Measurements from ENCODE around the gene SSBP3.
A peak's percentile ranks its signal among the peaks of the same experiment; 100 is the strongest.

The SSBP3 gene

GRCh38 chr1:54337034-54337433 lies 69.2 kb downstream of the SSBP3 start:
- Histone ChIP-seq H3K23ac (ENCODE audit: low read length in 2 of 2) (no peak overlapping the region), H3K27ac (ENCODE audit: low read length, poor library complexity, severe bottlenecking) (no peak overlapping the region), H3K4ac (ENCODE audit: low read depth in 1 of 2, low read length in 2 of 2) (peak overlapping the region; percentile 42 to 83), H3K9ac (ENCODE audit: low read length) (no peak overlapping the region), H3K4me3 (ENCODE audit: insufficient read depth in 1 of 2, low read depth in 1 of 2, low read length in 2 of 2) (no peak overlapping the region), H3K36me3 (ENCODE audit: control insufficient read depth in 1 of 2, insufficient read depth in 2 of 2, low read depth in 1 of 2, low read length in 2 of 2) (peaks cover 5 to 17% of the 10 kb centered on the region in 2 experiments), H4K91ac (ENCODE audit: low read length) (peak overlapping the region; percentile 100), H3K4me2 (ENCODE audit: low read length, poor library complexity, severe bottlenecking) (no peak overlapping the region), H2AK5ac (ENCODE audit: low read length, severe bottlenecking) (peak overlapping the region; percentile 61), H3K14ac (ENCODE audit: low read length in 2 of 2) (peak overlapping the region in 1 of 2 experiments; percentile 82), H3K79me1 (replicated peaks; ENCODE audit: low read length, poor library complexity, severe bottlenecking) (peaks cover 45% of the 10 kb centered on the region), H3K18ac (ENCODE audit: low read depth in 1 of 2, low read length in 2 of 2) (peak overlapping the region; percentile 81 to 97), H3K27me3 (ENCODE audit: control insufficient read depth in 1 of 2, insufficient read depth in 1 of 2, low read length in 2 of 2) (no peaks in the 10 kb centered on the region), H2AFZ (ENCODE audit: low read depth, low read length) (no peak overlapping the region), H3K9me3 (ENCODE audit: control insufficient read depth, low read length) (no peaks in the 10 kb centered on the region), H2BK120ac (ENCODE audit: low read depth, low read length) (peak overlapping the region; percentile 76), H2BK5ac (ENCODE audit: low read depth, low read length, poor library complexity, severe bottlenecking) (no peak overlapping the region), H2BK15ac (ENCODE audit: low read depth, poor library complexity, severe bottlenecking) (peak overlapping the region; percentile 87), H2BK12ac (ENCODE audit: low read length in 2 of 2) (peak overlapping the region; percentile 90 to 97), H4K8ac (ENCODE audit: low read length) (peak overlapping the region; percentile 87), H3K4me1 (ENCODE audit: control insufficient read depth, insufficient read depth, low read depth, low read length) (peaks cover 15% of the 10 kb centered on the region)
- DNase-seq: no peak
- 94% methylated on average over 7 of the region's 7 CpGs for WGBS

- Histone ChIP-seq H3K27ac (ENCODE audit: low read length, poor library complexity, severe bottlenecking) (peak overlapping the region; percentile 60), H3K36me3 (ENCODE audit: control insufficient read depth in 1 of 2, insufficient read depth in 2 of 2, low read depth in 1 of 2, low read length in 2 of 2) (peaks cover 5 to 16% of the 10 kb centered on the region in 2 experiments), H2AFZ (ENCODE audit: low read depth, low read length) (no peak overlapping the region), H3K23ac (ENCODE audit: low read length in 2 of 2) (no peak overlapping the region), H3K14ac (ENCODE audit: low read length in 2 of 2) (peak overlapping the region; percentile 49 to 57), H2BK5ac (ENCODE audit: low read depth, low read length, poor library complexity, severe bottlenecking) (no peak overlapping the region), H2BK120ac (ENCODE audit: low read depth, low read length) (peak overlapping the region; percentile 89), H2AK5ac (ENCODE audit: low read length, severe bottlenecking) (peak overlapping the region; percentile 66), H3K27me3 (ENCODE audit: control insufficient read depth in 1 of 2, insufficient read depth in 1 of 2, low read length in 2 of 2) (no peaks in the 10 kb centered on the region), H3K9ac (ENCODE audit: low read length) (peak overlapping the region; percentile 88), H3K4ac (ENCODE audit: low read depth in 1 of 2, low read length in 2 of 2) (peak overlapping the region; percentile 42 to 75), H3K4me3 (ENCODE audit: insufficient read depth in 1 of 2, low read depth in 1 of 2, low read length in 2 of 2) (peak overlapping the region in 1 of 2 experiments; percentile 73), H4K8ac (ENCODE audit: low read length) (peak overlapping the region; percentile 93), H3K4me2 (ENCODE audit: low read length, poor library complexity, severe bottlenecking) (no peak overlapping the region), H3K79me1 (replicated peaks; ENCODE audit: low read length, poor library complexity, severe bottlenecking) (peaks cover 44% of the 10 kb centered on the region), H2BK12ac (ENCODE audit: low read length in 2 of 2) (peak overlapping the region; percentile 66 to 90), H3K9me3 (ENCODE audit: control insufficient read depth, low read length) (no peaks in the 10 kb centered on the region), H3K18ac (ENCODE audit: low read depth in 1 of 2, low read length in 2 of 2) (peak overlapping the region; percentile 81 to 97), H2BK15ac (ENCODE audit: low read depth, poor library complexity, severe bottlenecking) (peak overlapping the region; percentile 82), H4K91ac (ENCODE audit: low read length) (peak overlapping the region; percentile 100), H3K4me1 (ENCODE audit: control insufficient read depth, insufficient read depth, low read depth, low read length) (peaks cover 17% of the 10 kb centered on the region)
- WGBS: 44% methylated on average over 5 of the region's 5 CpGs
- DNase-seq: no peak
These were observed 70.1 kb downstream of the SSBP3 start for GRCh38 chr1:54336116-54336515.

DNA sequence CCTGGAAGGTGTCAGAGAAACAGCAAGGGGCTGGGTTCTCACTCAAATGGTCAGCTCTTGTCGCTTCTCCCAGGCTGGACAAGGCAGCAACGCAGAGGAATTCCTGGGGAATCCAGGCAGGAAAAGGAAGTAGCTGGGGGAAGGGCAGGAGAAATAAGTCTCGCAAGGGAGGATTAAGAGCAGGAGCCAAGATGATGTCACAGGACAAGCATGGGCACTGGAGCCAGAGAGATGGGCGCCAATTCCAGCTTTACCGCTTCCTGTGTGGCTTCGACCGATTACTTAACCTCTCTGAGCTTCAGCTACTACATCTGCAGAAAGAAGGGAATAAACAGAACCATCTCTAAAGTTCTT lies 70.5 kb downstream of the SSBP3 start:
- peak overlapping the region; percentile 79 to 82 for H3K18ac ChIP-seq (ENCODE audit: low read depth in 1 of 2, low read length in 2 of 2)
- H2AK5ac ChIP-seq (ENCODE audit: low read length, severe bottlenecking): no peak overlapping the region
- under 1% methylated on average over 7 of the region's 7 CpGs for WGBS
- H4K91ac ChIP-seq (ENCODE audit: low read length): peak overlapping the region; percentile 94
- H3K4me2 ChIP-seq (ENCODE audit: low read length, poor library complexity, severe bottlenecking): peak overlapping the region; percentile 12
- H3K9ac ChIP-seq (ENCODE audit: low read length): peak overlapping the region; percentile 88
- no peaks in the 10 kb centered on the region for H3K27me3 ChIP-seq (ENCODE audit: control insufficient read depth in 1 of 2, insufficient read depth in 1 of 2, low read length in 2 of 2)
- peaks cover 42% of the 10 kb centered on the region for H3K79me1 ChIP-seq (replicated peaks; ENCODE audit: low read length, poor library complexity, severe bottlenecking)
- H2BK5ac ChIP-seq (ENCODE audit: low read depth, low read length, poor library complexity, severe bottlenecking): no peak overlapping the region
- peaks cover 5 to 16% of the 10 kb centered on the region in 2 experiments for H3K36me3 ChIP-seq (ENCODE audit: control insufficient read depth in 1 of 2, insufficient read depth in 2 of 2, low read depth in 1 of 2, low read length in 2 of 2)
- no peaks in the 10 kb centered on the region for H3K9me3 ChIP-seq (ENCODE audit: control insufficient read depth, low read length)
- peak overlapping the region in 1 of 2 experiments; percentile 35 for H3K4ac ChIP-seq (ENCODE audit: low read depth in 1 of 2, low read length in 2 of 2)
- peaks cover 17% of the 10 kb centered on the region for H3K4me1 ChIP-seq (ENCODE audit: control insufficient read depth, insufficient read depth, low read depth, low read length)
- no peak overlapping the region for H2BK15ac ChIP-seq (ENCODE audit: low read depth, poor library complexity, severe bottlenecking)
- H2AFZ ChIP-seq (ENCODE audit: low read depth, low read length): no peak overlapping the region
- peak overlapping the region in 1 of 2 experiments; percentile 19 for H2BK12ac ChIP-seq (ENCODE audit: low read length in 2 of 2)
- H3K27ac ChIP-seq (ENCODE audit: low read length, poor library complexity, severe bottlenecking): peak overlapping the region; percentile 81
- H4K8ac ChIP-seq (ENCODE audit: low read length): peak overlapping the region; percentile 95
- no peak overlapping the region for H3K23ac ChIP-seq (ENCODE audit: low read length in 2 of 2)
- peak overlapping the region in 1 of 2 experiments; percentile 73 for H3K4me3 ChIP-seq (ENCODE audit: insufficient read depth in 1 of 2, low read depth in 1 of 2, low read length in 2 of 2)
- peak; percentile 99 for DNase-seq
- no peak overlapping the region for H3K14ac ChIP-seq (ENCODE audit: low read length in 2 of 2)
- H2BK120ac ChIP-seq (ENCODE audit: low read depth, low read length): peak overlapping the region; percentile 89

- peak overlapping the region; percentile 82 to 85 for H3K18ac ChIP-seq (ENCODE audit: low read depth in 1 of 2, low read length in 2 of 2)
- H2BK12ac ChIP-seq (ENCODE audit: low read length in 2 of 2): peak overlapping the region in 1 of 2 experiments; percentile 77
- H2BK120ac ChIP-seq (ENCODE audit: low read depth, low read length): peak overlapping the region; percentile 46
- peak overlapping the region; percentile 94 for H4K91ac ChIP-seq (ENCODE audit: low read length)
- peaks cover 5 to 16% of the 10 kb centered on the region in 2 experiments for H3K36me3 ChIP-seq (ENCODE audit: control insufficient read depth in 1 of 2, insufficient read depth in 2 of 2, low read depth in 1 of 2, low read length in 2 of 2)
- no peak overlapping the region for H3K23ac ChIP-seq (ENCODE audit: low read length in 2 of 2)
- DNase-seq: peak; percentile 88
- peak overlapping the region; percentile 81 for H3K27ac ChIP-seq (ENCODE audit: low read length, poor library complexity, severe bottlenecking)
- H3K9me3 ChIP-seq (ENCODE audit: control insufficient read depth, low read length): no peaks in the 10 kb centered on the region
- peak overlapping the region; percentile 88 for H3K9ac ChIP-seq (ENCODE audit: low read length)
- H3K79me1 ChIP-seq (replicated peaks; ENCODE audit: low read length, poor library complexity, severe bottlenecking): peaks cover 43% of the 10 kb centered on the region
- H3K4me1 ChIP-seq (ENCODE audit: control insufficient read depth, insufficient read depth, low read depth, low read length): peaks cover 18% of the 10 kb centered on the region
- under 1% methylated on average over 12 of the region's 13 CpGs for WGBS
- H2BK15ac ChIP-seq (ENCODE audit: low read depth, poor library complexity, severe bottlenecking): no peak overlapping the region
- peak overlapping the region; percentile 15 for H2AK5ac ChIP-seq (ENCODE audit: low read length, severe bottlenecking)
- peak overlapping the region in 1 of 2 experiments; percentile 79 for H3K4ac ChIP-seq (ENCODE audit: low read depth in 1 of 2, low read length in 2 of 2)
- H3K27me3 ChIP-seq (ENCODE audit: control insufficient read depth in 1 of 2, insufficient read depth in 1 of 2, low read length in 2 of 2): no peaks in the 10 kb centered on the region
- H4K8ac ChIP-seq (ENCODE audit: low read length): peak overlapping the region; percentile 95
- no peak overlapping the region for H3K14ac ChIP-seq (ENCODE audit: low read length in 2 of 2)
- peak overlapping the region; percentile 19 for H3K4me2 ChIP-seq (ENCODE audit: low read length, poor library complexity, severe bottlenecking)
- H2BK5ac ChIP-seq (ENCODE audit: low read depth, low read length, poor library complexity, severe bottlenecking): no peak overlapping the region
- H3K4me3 ChIP-seq (ENCODE audit: insufficient read depth in 1 of 2, low read depth in 1 of 2, low read length in 2 of 2): peak overlapping the region in 1 of 2 experiments; percentile 73
- no peak overlapping the region for H2AFZ ChIP-seq (ENCODE audit: low read depth, low read length)
These were observed 71.0 kb downstream of the SSBP3 start for GRCh38 chr1:54335011-54335754.

Data from mesenchymal stem cell (in vitro differentiated cells and primary cell).